Transverse colon (tissue), 3 donors: ENCODE data around the gene CT45A7.
"Not testable (repeated sequence)": the region's sequence is repeated elsewhere in the genome, so short reads cannot be mapped to it uniquely, and the experiment has no call there.

Experiments
- EP300 ChIP-seq: sonication (generic); formaldehyde crosslinking; IDR thresholded peaks from one replicate; pipeline ENCODE4 v1.6.1; 2017; ENCODE audit warnings: antibody characterized with exemption, low read depth
- POLR2A ChIP-seq: fragments of 450-650 bp; IDR thresholded peaks from one replicate; pipeline ENCODE4 v1.6.1; 2016; ENCODE audit warnings: antibody characterized with exemption, mild to moderate bottlenecking, moderate library complexity
- TF ChIP-seq, protein P1 (sequence below), 5 experiments: fragments of 200-600 bp in 3 of 5; fragments of 450-650 bp in 2 of 5; sonication (generic) in 3 of 5; IDR thresholded peaks; 1 replicate in 2 of 5; 2 replicates in 3 of 5; pipeline ENCODE4 v1.5.1; 2016 to 2017; ENCODE audit warnings: antibody characterized with exemption in 5 of 5, inconsistent platforms in 3 of 5, mild to moderate bottlenecking in 2 of 5, moderate library complexity in 1 of 5

GRCh38 chrX:135819912-135820311 is 17.2 kb downstream of the CT45A7 start, which contains the start of gene CT45A2:
- TF ChIP-seq, protein P1, sequence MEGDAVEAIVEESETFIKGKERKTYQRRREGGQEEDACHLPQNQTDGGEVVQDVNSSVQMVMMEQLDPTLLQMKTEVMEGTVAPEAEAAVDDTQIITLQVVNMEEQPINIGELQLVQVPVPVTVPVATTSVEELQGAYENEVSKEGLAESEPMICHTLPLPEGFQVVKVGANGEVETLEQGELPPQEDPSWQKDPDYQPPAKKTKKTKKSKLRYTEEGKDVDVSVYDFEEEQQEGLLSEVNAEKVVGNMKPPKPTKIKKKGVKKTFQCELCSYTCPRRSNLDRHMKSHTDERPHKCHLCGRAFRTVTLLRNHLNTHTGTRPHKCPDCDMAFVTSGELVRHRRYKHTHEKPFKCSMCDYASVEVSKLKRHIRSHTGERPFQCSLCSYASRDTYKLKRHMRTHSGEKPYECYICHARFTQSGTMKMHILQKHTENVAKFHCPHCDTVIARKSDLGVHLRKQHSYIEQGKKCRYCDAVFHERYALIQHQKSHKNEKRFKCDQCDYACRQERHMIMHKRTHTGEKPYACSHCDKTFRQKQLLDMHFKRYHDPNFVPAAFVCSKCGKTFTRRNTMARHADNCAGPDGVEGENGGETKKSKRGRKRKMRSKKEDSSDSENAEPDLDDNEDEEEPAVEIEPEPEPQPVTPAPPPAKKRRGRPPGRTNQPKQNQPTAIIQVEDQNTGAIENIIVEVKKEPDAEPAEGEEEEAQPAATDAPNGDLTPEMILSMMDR (IDR thresholded peaks at IDR 0.05), result not testable (repeated sequence)
- not testable (repeated sequence) for TF ChIP-seq POLR2A, EP300
